ENCODE measurements around the gene VPS72.
"Not testable (repeated sequence)": the region's sequence is repeated elsewhere in the genome, so short reads cannot be mapped to it uniquely, and the experiment has no call there.

VPS72 gene

GRCh38 chr1:151213560-151213959 lies 23.6 kb upstream of the VPS72 start:
- no peaks in the 10 kb centered on the region for H3K9me2 ChIP-seq (replicated peaks; ENCODE audit: low read depth, low read length)
- H2AFZ ChIP-seq (ENCODE audit: low read length), result no peak overlapping the region
- no peaks in the 10 kb centered on the region for H3K9me3 ChIP-seq (ENCODE audit: insufficient read depth, low read depth, low read length)
- H3F3A ChIP-seq (ENCODE audit: low read depth), result no peaks in the 10 kb centered on the region
- TF ChIP-seq EZH2phosphoT487 (IDR thresholded peaks at IDR 0.05; ENCODE audit: borderline replicate concordance) (no peak), CTCF (conservative IDR thresholded peaks at IDR 0.05; ENCODE audit: low read length) (no peak)
- no peaks in the 10 kb centered on the region for H3K4me1 ChIP-seq (ENCODE audit: insufficient read depth, low read length, poor library complexity, severe bottlenecking)
- no peak overlapping the region for H3K9ac ChIP-seq (ENCODE audit: low read depth, low read length, poor library complexity, severe bottlenecking)
- peak overlapping the region; percentile 20 for H3K4me3 ChIP-seq (ENCODE audit: low read length, poor library complexity, severe bottlenecking)
- H3K27me3 ChIP-seq (ENCODE audit: insufficient read depth, low read length, poor library complexity, severe bottlenecking), result no peaks in the 10 kb centered on the region
- H3K4me2 ChIP-seq (ENCODE audit: low read depth, low read length, poor library complexity, severe bottlenecking), result peak overlapping the region; percentile 40
- peaks cover 33% of the 10 kb centered on the region for H4K20me1 ChIP-seq (ENCODE audit: insufficient read depth, low read length, poor library complexity, severe bottlenecking)
- peaks cover 81% of the 10 kb centered on the region for H3K79me2 ChIP-seq (ENCODE audit: insufficient read depth, low read length)
- H3K36me3 ChIP-seq (ENCODE audit: insufficient read depth, low read length), result peaks cover 8% of the 10 kb centered on the region; the same call in 1 of the 2 replicates

- peaks cover 30% of the 10 kb centered on the region for H4K20me1 ChIP-seq (ENCODE audit: insufficient read depth, low read length, poor library complexity, severe bottlenecking)
- H2AFZ ChIP-seq (ENCODE audit: low read length), result no peak overlapping the region
- no peak overlapping the region for H3K4me2 ChIP-seq (ENCODE audit: low read depth, low read length, poor library complexity, severe bottlenecking)
- peaks cover 17% of the 10 kb centered on the region; the same call in 1 of the 2 replicates for H3K36me3 ChIP-seq (ENCODE audit: insufficient read depth, low read length)
- H3K4me3 ChIP-seq (ENCODE audit: low read length, poor library complexity, severe bottlenecking), result no peak overlapping the region
- no peaks in the 10 kb centered on the region for H3F3A ChIP-seq (ENCODE audit: low read depth)
- H3K27me3 ChIP-seq (ENCODE audit: insufficient read depth, low read length, poor library complexity, severe bottlenecking), result no peaks in the 10 kb centered on the region
- TF ChIP-seq EZH2phosphoT487 (IDR thresholded peaks at IDR 0.05; ENCODE audit: borderline replicate concordance) (no peak), CTCF (conservative IDR thresholded peaks at IDR 0.05; ENCODE audit: low read length) (no peak)
- H3K9me3 ChIP-seq (ENCODE audit: insufficient read depth, low read depth, low read length), result no peaks in the 10 kb centered on the region
- no peaks in the 10 kb centered on the region for H3K4me1 ChIP-seq (ENCODE audit: insufficient read depth, low read length, poor library complexity, severe bottlenecking)
- no peaks in the 10 kb centered on the region for H3K9me2 ChIP-seq (replicated peaks; ENCODE audit: low read depth, low read length)
- H3K9ac ChIP-seq (ENCODE audit: low read depth, low read length, poor library complexity, severe bottlenecking), result no peak overlapping the region
- H3K79me2 ChIP-seq (ENCODE audit: insufficient read depth, low read length), result peaks cover 77% of the 10 kb centered on the region
Observed at GRCh38 chr1:151211972-151212705, 22.1 kb upstream of the VPS72 start.

GRCh38 chr1:151210830-151211229 lies 20.8 kb upstream of the VPS72 start:
- Histone ChIP-seq H3K4me1 (ENCODE audit: insufficient read depth, low read length, poor library complexity, severe bottlenecking) (peaks cover 3% of the 10 kb centered on the region), H3K27me3 (ENCODE audit: insufficient read depth, low read length, poor library complexity, severe bottlenecking) (no peaks in the 10 kb centered on the region), H3K79me2 (ENCODE audit: insufficient read depth, low read length) (peaks cover 72% of the 10 kb centered on the region), H3K4me3 (ENCODE audit: low read length, poor library complexity, severe bottlenecking) (no peak overlapping the region), H3K9me3 (ENCODE audit: insufficient read depth, low read depth, low read length) (no peaks in the 10 kb centered on the region), H3K9me2 (replicated peaks; ENCODE audit: low read depth, low read length) (no peaks in the 10 kb centered on the region), H3K9ac (ENCODE audit: low read depth, low read length, poor library complexity, severe bottlenecking) (no peak overlapping the region), H4K20me1 (ENCODE audit: insufficient read depth, low read length, poor library complexity, severe bottlenecking) (peaks cover 29% of the 10 kb centered on the region), H3F3A (ENCODE audit: low read depth) (no peaks in the 10 kb centered on the region), H3K36me3 (ENCODE audit: insufficient read depth, low read length) (peaks cover 25% of the 10 kb centered on the region; the same call in 1 of the 2 replicates), H3K4me2 (ENCODE audit: low read depth, low read length, poor library complexity, severe bottlenecking) (no peak overlapping the region), H2AFZ (ENCODE audit: low read length) (no peak overlapping the region)
- TF ChIP-seq CTCF (conservative IDR thresholded peaks at IDR 0.05; ENCODE audit: low read length), result no peak
- TF ChIP-seq EZH2phosphoT487 (IDR thresholded peaks at IDR 0.05; ENCODE audit: borderline replicate concordance), result no peak

GRCh38 chr1:151205381-151205965 lies 15.5 kb upstream of the VPS72 start:
- Histone ChIP-seq H4K20me1 (ENCODE audit: insufficient read depth, low read length, poor library complexity, severe bottlenecking) (peaks cover 56% of the 10 kb centered on the region), H3K4me2 (ENCODE audit: low read depth, low read length, poor library complexity, severe bottlenecking) (peak overlapping the region; percentile 54)

More at GRCh38 chr1:151205381-151205965, 15.5 kb upstream of the VPS72 start:
- H3K9me2 ChIP-seq (replicated peaks; ENCODE audit: low read depth, low read length); H2AFZ ChIP-seq (ENCODE audit: low read length); H3K27me3 ChIP-seq (ENCODE audit: insufficient read depth, low read length, poor library complexity, severe bottlenecking); H3K4me3 ChIP-seq (ENCODE audit: low read length, poor library complexity, severe bottlenecking); H3K9ac ChIP-seq (ENCODE audit: low read depth, low read length, poor library complexity, severe bottlenecking); H3F3A ChIP-seq (ENCODE audit: low read depth); H3K9me3 ChIP-seq (ENCODE audit: insufficient read depth, low read depth, low read length): not testable (repeated sequence)
- Histone ChIP-seq H3K4me1 (ENCODE audit: insufficient read depth, low read length, poor library complexity, severe bottlenecking) (peaks cover 45% of the 10 kb centered on the region), H3K79me2 (ENCODE audit: insufficient read depth, low read length) (peaks cover 82% of the 10 kb centered on the region), H3K36me3 (ENCODE audit: insufficient read depth, low read length) (peaks cover 29% of the 10 kb centered on the region; the same call in 1 of the 2 replicates)

Measured in Loucy (cell line).